ENCODE measurements around the gene DDX10.

DNA sequence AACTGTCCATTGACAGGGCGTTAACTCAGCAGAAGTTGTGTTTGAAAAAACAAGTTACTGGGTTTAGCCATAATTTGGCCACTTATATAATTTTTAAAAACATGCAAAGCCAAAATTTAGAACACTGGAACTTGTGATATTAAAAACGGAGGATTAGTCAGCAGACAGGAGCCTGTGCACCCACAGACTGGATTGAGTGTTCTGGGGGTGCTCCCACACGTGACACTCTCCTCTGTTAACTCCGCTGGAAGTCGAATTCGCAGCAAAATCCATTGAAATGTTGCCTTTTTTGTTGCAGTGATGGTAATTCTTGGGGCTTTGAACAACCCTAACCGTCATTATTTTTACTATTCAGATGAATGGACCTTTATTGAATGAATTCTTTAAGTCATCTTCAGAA lies 269.8 kb downstream of the DDX10 start:
- TF ChIP-seq, protein P1, sequence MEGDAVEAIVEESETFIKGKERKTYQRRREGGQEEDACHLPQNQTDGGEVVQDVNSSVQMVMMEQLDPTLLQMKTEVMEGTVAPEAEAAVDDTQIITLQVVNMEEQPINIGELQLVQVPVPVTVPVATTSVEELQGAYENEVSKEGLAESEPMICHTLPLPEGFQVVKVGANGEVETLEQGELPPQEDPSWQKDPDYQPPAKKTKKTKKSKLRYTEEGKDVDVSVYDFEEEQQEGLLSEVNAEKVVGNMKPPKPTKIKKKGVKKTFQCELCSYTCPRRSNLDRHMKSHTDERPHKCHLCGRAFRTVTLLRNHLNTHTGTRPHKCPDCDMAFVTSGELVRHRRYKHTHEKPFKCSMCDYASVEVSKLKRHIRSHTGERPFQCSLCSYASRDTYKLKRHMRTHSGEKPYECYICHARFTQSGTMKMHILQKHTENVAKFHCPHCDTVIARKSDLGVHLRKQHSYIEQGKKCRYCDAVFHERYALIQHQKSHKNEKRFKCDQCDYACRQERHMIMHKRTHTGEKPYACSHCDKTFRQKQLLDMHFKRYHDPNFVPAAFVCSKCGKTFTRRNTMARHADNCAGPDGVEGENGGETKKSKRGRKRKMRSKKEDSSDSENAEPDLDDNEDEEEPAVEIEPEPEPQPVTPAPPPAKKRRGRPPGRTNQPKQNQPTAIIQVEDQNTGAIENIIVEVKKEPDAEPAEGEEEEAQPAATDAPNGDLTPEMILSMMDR (IDR thresholded peaks at IDR 0.05; ENCODE audit: low read depth, low read length, missing input control) = no peak
- TF ChIP-seq, protein P2, sequence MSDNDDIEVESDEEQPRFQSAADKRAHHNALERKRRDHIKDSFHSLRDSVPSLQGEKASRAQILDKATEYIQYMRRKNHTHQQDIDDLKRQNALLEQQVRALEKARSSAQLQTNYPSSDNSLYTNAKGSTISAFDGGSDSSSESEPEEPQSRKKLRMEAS (IDR thresholded peaks at IDR 0.05) = no peak
- no peak for TF ChIP-seq GABPA (IDR thresholded peaks at IDR 0.05 in 1 of 2, conservative IDR thresholded peaks at IDR 0.05 in 1 of 2)
- TF ChIP-seq RAD21 (IDR thresholded peaks at IDR 0.05) = no peak
- TF ChIP-seq, protein P3, sequence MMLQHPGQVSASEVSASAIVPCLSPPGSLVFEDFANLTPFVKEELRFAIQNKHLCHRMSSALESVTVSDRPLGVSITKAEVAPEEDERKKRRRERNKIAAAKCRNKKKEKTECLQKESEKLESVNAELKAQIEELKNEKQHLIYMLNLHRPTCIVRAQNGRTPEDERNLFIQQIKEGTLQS (IDR thresholded peaks at IDR 0.05) = no peak
- TF ChIP-seq HNF4A (conservative IDR thresholded peaks at IDR 0.05) = no peak
- TF ChIP-seq SP1 (IDR thresholded peaks at IDR 0.05) = no peak
